Measurements from ENCODE around the gene SPIRE1. TPM values are rescaled to one million over a fixed set of nuclear protein-coding genes. Genes with fewer than 3 reads are reported as not detected.

SPIRE1 gene
- total RNA-seq, 1 experiment from 2014 or later: 16.6 TPM

DNA sequence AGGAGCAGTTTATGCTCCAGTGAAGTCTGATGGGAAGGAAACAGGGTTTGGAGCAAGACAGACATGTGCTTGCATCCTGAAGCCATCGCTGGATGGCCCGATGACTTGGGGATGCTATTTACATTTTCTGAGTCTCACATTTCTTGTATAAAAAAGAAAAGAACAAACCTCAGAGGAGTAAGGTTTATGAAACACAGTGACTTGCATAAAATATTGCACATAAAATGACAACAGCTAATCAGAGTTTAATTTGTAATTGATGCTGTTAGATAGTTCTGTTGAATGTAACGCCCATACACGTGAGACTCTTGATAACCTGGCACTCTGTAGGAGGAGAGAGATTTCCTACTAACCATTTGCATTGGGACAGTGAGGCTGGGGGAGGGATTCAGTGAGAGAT lies 233.7 kb downstream of the SPIRE1 start:
- Histone ChIP-seq H3K79me1 (ENCODE audit: insufficient read depth, low read depth, low read length, poor library complexity, severe bottlenecking) (no peaks in the 10 kb centered on the region), H3K4me2 (ENCODE audit: insufficient read depth, insufficient read length, low read length) (no peak overlapping the region), H3K9me3 (ENCODE audit: control insufficient read depth, low read depth, low read length) (peaks cover 16% of the 10 kb centered on the region), H3K18ac (ENCODE audit: insufficient read length, low read depth, low read length) (no peak overlapping the region), H3K56ac (ENCODE audit: insufficient read length, low read depth, low read length) (no peak overlapping the region), H4K20me1 (ENCODE audit: control insufficient read depth, insufficient read depth, insufficient read length) (no peaks in the 10 kb centered on the region), H3K14ac (ENCODE audit: insufficient read depth, low read length) (no peak overlapping the region), H3T11ph (ENCODE audit: low read length) (no peak overlapping the region), H2AK5ac (ENCODE audit: insufficient read length, low read length) (no peak overlapping the region), H2AFZ (ENCODE audit: low read length) (no peak overlapping the region), H2BK20ac (ENCODE audit: low read depth, low read length, poor library complexity, severe bottlenecking) (no peak overlapping the region), H2BK5ac (ENCODE audit: insufficient read length, low read length) (no peak overlapping the region), H3K79me2 (ENCODE audit: insufficient read depth, low read length) (no peaks in the 10 kb centered on the region), H3K27me3 (ENCODE audit: insufficient read depth, low read length) (no peaks in the 10 kb centered on the region), H2BK15ac (ENCODE audit: low read depth, low read length) (no peak overlapping the region), H3K23me2 (ENCODE audit: insufficient read length, low read depth, low read length, poor library complexity, severe bottlenecking) (peaks cover 7% of the 10 kb centered on the region), H4K5ac (ENCODE audit: insufficient read length, low read depth, low read length) (no peak overlapping the region), H3K4ac (ENCODE audit: low read depth, low read length) (no peak overlapping the region), H3K4me1 (ENCODE audit: insufficient read depth, low read length) (no peaks in the 10 kb centered on the region), H4K8ac (replicated peaks; ENCODE audit: insufficient read length, low read depth, low read length) (no peak overlapping the region), H4K91ac (ENCODE audit: insufficient read length, low read depth, low read length) (no peak overlapping the region), H2BK120ac (ENCODE audit: low read depth, low read length, poor library complexity, severe bottlenecking) (no peak overlapping the region), H3K23ac (ENCODE audit: insufficient read length, low read depth, low read length) (no peak overlapping the region), H3K27ac (ENCODE audit: insufficient read length, low read depth, low read length) (no peak overlapping the region), H3K9ac (ENCODE audit: extremely low read depth, insufficient read length, low read length) (no peak overlapping the region), H2BK12ac (ENCODE audit: insufficient read length, low read depth, low read length) (no peak overlapping the region)
- no peaks in the 10 kb centered on the region for H3K27me3 Mint-ChIP-seq (ENCODE audit: low read depth)
- H3K4me3 Mint-ChIP-seq: no peak overlapping the region
- peaks cover 3 to 17% (median 3%) of the 10 kb centered on the region in 3 experiments; a peak in 6 of 7 replicates for H3K36me3 Mint-ChIP-seq (ENCODE audit: insufficient read depth in 1 of 3, low read depth in 3 of 3)
- H3K9me3 Mint-ChIP-seq: no peaks in the 10 kb centered on the region; a peak in 1 of 5 replicates
- no CpG with 5 or more reads among the region's 4 CpGs for WGBS (ENCODE audit: extremely low coverage, insufficient read length, low lambda C conversion rate)
- TF ChIP-seq, protein P1, sequence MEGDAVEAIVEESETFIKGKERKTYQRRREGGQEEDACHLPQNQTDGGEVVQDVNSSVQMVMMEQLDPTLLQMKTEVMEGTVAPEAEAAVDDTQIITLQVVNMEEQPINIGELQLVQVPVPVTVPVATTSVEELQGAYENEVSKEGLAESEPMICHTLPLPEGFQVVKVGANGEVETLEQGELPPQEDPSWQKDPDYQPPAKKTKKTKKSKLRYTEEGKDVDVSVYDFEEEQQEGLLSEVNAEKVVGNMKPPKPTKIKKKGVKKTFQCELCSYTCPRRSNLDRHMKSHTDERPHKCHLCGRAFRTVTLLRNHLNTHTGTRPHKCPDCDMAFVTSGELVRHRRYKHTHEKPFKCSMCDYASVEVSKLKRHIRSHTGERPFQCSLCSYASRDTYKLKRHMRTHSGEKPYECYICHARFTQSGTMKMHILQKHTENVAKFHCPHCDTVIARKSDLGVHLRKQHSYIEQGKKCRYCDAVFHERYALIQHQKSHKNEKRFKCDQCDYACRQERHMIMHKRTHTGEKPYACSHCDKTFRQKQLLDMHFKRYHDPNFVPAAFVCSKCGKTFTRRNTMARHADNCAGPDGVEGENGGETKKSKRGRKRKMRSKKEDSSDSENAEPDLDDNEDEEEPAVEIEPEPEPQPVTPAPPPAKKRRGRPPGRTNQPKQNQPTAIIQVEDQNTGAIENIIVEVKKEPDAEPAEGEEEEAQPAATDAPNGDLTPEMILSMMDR (conservative IDR thresholded peaks at IDR 0.05): no peak
- H3K27ac Mint-ChIP-seq: no peak overlapping the region; a peak in 1 of 7 replicates
- no peak for DNase-seq
- H3K4me1 Mint-ChIP-seq: peaks cover 13 to 17% of the 10 kb centered on the region in 2 experiments

All from H9 (cell line).